ENCODE measurements around the gene KCNT2.

DNA sequence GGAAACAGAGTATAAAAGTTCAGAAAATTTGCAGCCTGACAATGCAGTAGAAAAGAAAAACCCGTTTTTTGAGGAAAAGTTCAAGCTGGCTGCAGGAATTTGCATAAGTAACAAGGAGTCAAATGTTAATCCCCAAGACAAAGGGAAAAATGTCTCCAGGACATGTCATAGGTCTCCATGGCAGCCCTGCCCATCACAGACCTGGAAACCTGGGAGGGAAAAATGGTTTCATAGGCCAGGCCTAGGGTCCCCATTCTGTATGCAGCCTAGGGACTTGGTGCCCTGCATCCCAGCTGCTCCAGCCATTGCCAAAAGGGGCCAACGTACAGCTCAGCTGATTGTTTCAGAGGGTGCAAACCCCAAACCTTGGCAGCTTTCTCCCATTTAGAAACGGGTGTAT lies 3.6 kb upstream of the KCNT2 start:
- no peak for TF ChIP-seq ZBTB7A (IDR thresholded peaks at IDR 0.05; ENCODE audit: low read depth)
- TF ChIP-seq NFIC (IDR thresholded peaks at IDR 0.05), result no peak
- no peak for TF ChIP-seq CREB1 (IDR thresholded peaks at IDR 0.05; ENCODE audit: low read depth)
- TF ChIP-seq, protein P1, sequence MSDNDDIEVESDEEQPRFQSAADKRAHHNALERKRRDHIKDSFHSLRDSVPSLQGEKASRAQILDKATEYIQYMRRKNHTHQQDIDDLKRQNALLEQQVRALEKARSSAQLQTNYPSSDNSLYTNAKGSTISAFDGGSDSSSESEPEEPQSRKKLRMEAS (IDR thresholded peaks at IDR 0.05), result no peak
- no peak for TF ChIP-seq REST (IDR thresholded peaks at IDR 0.05; ENCODE audit: low read depth)
- no peak for TF ChIP-seq TEAD4 (IDR thresholded peaks at IDR 0.05)
- no peak for TF ChIP-seq FOXM1 (IDR thresholded peaks at IDR 0.05; ENCODE audit: borderline replicate concordance, low read depth)
- no peak for TF ChIP-seq CEBPB (IDR thresholded peaks at IDR 0.05)
